GM18499 (cell line): ENCODE data around the gene STAT5A.
"Not testable (repeated sequence)": the region's sequence is repeated elsewhere in the genome, so short reads cannot be mapped to it uniquely, and the experiment has no call there.

ENCODE experiments used
- ATAC-seq: cut with Tn5 transposase; IDR thresholded peaks from one replicate; pipeline ENCODE4 v1.9.1; 2021; ENCODE audit warnings: moderate number of reproducible peaks; ENCODE audit not compliant: insufficient read depth, unreplicated experiment

STAT5A gene

DNA sequence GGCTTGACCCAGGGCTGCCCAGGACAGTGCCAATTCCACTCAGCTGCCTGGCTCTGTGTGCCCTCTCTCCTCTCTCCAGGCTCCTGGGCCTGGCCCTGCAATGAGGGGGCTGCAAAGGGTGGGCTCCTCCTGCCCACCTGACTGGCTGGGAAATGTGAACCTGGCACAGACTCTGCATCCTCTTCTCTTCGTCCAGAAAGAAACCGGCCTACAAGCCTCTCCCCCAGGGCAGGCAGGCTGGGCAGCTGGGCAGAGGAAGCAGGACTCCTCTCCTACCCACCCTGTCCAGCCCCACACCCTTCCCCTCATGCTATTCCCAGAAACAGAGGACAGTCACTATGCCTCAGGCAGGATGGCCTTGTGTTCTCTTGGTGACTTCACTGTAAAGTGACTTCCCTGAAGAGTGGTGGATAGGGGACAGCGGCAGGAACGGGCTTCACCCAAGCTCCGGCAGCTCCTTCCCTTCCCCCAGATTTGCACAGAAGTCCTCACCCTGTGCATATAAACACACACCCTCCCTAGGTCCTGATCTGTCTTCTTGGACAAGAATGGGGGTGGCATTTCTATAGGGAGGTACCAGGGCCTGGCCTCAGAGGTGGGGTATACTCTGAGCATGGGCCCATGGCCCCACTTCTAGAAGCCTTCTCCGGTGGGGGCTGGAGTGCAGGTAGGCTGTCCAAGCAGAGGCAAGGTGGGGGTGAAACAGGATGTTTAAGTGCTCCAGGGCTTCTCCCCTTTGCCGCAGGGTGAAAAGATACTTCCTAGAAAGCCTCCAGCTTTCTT is 4.9 kb upstream of the STAT5A start:
- ATAC-seq = no peak

DNA sequence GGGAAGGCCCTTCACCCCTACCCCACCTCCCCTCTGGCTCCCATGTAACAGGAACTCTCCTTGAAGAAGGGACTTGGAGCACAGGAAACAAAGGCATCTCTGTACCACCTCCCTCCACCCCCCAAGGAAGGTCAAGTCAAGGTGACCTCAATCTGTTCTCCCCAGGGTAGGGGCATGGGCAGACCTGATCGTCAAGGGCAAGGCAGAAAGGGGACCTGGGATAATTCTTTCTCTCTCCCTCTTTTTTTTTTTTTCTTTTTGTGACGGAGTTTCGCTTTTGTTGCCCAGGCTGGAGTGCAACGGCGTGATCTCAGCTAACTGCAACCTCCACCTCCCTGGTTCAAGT is 4.3 kb upstream of the STAT5A start:
- no peak for ATAC-seq

DNA sequence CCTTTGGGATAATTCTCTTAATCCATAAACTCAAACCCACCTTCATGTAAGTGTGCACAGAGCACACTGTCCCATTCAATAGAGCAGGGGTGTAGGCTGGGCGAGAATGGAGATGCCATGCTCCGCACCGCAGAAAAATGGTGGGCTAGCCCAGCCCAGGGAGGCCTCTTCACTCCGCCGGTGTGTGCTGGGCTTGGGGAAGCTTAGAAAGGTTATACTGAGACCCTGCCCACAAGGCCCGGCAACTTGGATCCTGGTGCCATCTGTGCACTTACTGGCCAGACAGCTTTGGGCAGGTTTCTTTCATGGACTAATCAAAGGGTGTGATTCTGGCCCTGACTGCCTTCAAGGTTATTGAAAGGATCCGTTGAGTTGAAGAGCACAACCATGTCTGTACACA is 3.7 kb upstream of the STAT5A start:
- ATAC-seq = no peak

DNA sequence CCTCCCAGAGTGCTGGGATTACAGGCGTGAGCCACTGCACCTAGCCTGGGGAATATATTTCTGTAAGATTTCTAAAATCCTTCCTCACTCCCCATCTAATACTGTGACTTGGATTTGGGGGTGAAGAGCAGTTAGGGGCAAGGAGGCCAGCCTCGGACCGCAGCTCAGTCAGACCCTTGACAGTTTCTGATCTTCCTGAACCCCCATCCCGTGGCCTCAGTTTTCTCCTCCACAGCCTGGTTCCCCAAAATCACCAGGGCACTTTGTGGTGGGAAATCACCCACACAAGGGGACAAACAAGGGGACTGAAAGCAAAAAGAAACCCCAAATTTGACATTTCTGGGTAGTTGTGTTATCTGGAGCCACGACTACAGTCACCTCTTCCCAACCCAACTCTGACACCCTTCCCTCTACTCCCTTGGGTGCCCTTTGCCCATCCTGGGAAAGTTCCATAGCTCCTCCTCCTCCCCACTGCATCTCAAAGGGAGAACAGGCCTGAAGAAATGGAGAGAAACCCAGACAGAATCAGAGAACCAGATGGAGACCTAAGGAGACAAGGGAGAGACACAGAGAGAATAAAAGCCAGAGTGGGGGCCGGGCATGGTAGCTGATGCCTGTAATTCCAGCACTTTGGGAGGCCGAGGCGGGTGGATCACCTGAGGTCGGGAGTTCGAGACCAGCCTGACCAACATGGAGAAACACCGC is 2.8 kb upstream of the STAT5A start:
- ATAC-seq = no peak

DNA sequence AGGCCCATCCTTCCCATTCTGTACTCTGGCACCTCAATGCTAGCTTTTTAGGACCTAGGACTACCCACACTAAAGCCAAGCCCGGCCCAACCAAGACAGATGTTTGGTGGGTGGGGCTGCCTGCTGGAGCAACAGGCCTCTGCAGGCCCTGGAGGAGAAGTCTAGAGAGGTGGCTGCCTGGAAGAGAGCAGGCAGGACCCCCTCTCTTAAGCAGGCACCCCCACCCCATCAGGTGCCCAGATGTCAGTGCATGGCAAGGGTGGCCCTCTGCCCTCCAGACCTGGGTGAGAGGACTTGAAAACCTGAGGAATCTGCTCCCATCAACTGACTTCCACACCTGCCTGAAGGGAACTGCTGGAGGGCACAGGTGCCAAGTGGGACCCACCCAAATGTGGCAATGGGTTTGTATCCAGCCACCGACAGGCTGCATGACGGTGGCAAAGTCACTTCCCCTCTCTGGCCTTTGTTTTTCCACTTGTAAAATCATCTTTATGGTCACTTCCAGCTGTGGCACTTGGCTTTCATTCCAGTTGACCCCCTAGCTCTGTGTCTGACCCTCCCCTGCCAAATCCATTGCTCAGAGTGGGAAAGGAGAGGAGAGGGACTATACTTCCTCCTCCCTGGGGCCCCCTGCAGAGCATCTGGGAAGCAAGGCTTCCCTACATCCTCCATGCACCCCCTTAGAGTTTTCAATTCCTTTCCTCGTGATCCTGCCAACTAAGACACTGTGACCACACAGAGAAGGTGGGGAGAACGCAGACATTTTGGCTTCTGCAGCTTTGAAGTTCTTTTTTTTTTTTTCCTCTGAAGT is 1.7 kb upstream of the STAT5A start:
- no peak for ATAC-seq

DNA sequence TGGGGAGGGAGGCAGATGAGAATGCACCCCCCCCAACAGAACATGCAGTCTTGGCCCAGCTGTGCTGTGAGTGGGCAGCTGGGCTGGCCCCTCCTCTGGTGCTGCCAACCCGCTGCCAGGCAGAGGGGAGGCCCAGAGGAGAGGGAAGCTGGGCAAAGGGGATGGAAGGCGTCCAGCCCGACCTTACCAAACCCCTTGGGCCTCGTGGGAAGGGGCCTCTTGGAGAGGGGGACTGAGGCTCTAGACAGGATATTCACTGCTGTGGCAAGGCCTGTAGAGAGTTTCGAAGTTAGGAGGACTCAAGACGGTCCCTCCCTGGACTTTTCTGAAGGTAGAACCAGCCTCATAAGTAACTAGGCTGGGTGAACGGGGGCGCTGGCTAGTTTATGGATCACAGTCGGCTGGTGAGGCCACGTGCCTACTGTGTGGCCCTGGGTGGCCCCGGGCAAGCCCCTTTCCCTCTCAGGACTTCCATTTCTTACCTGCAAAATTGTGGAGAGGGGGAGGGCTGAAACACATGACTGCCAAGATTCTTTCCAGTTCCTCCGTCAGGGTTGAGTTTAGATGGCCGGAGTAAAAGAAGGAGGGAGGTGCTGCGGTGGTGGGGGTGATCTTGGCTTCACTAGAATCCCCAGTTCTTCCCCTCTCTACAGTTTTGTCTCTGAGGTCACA is 857 bp upstream of the STAT5A start:
- no peak for ATAC-seq

DNA sequence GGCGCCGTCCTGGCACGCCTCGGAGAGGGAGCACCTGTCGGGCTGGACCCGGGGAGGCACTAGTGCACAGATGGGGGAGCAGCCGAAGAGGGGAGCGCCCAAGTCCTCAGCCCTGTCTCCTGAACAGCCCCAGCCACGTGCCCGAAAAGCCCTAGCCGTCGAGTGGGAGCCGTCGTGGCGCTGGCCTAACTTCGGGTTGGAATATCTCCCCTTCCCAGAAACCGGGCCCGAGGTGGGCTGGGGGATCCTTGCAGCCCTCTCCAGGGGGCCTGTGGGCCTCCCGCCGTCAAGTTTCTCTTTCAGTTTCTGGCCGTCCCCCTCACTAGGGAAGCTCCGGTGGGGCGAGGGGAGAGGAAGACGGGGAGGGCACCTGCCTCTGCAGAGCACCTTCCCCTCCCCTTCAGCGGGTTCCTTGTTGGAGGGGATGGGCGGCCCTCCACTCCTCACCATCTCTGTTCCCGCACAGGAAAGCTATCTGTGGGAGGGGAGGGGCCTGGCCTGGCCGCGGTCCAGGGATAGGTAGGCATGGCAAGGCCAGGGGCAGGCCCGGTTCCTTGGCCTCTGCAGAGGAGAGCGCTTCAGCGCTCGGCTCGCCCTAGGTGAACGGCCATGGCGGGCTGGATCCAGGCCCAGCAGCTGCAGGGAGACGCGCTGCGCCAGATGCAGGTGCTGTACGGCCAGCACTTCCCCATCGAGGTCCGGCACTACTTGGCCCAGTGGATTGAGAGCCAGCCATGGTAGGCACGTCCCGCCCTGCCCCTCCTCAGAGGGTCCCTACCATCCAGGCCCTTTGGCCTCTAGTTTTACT is 709 bp downstream of the STAT5A start:
- ATAC-seq = no peak

DNA sequence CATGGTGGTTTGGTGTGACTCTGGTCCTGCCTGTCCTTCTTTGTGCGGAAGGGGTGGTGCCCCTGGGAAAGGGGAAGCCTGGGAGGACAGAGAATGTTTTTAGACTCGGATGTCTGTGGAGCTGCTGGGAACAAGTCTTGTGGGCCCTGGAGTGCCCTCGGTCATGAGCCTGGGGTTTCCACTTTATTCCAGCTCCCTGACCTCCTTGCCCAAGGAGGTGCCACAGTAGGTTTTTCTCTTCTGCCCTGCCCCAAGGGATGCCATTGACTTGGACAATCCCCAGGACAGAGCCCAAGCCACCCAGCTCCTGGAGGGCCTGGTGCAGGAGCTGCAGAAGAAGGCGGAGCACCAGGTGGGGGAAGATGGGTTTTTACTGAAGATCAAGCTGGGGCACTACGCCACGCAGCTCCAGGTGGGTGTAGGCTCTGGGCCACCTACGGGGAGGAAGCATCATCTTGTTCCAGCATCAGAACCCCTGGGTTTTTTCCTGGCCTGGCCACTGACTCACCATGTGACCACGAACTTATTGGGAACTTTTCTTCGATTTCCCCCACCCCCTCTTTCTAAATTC is 1.4 kb downstream of the STAT5A start:
- ATAC-seq = no peak

DNA sequence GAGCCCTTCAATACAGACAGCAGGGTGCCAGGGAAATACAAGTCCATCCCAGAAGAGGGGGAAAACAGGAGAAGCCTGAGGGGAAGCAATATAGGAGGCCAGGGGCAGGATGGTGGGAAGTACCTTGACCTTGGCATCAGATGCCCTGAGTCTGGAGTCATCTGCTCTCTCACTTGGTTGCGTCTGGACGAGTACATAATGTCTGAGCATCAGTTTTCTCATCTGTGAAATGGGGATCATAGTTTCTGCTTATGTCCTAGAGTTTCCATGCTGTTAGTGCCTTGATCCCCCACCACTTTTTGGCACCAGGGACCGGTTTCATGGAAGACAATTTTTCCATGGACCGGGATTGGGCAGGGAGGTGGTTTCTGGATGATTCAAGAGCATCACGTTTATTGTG is 2.3 kb downstream of the STAT5A start:
- no peak for ATAC-seq

DNA sequence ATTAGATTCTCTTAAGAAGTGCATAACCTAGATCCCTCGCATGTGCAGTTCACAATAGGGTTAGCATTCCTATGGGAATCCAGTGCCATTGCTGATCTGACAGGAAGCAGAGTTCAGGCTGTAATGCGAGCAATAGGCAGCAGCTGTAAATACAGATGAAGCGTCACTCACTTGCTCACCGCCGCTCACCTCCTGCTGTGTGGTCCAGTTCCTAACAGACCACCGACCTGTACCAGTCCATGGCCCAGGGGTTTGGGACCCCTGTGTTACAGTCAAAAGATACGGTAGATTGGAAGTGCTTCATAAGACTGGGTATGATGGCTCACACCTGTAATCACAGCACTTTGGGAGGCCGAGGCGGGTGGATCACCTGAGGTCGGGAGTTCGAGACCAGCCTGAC is 2.8 kb downstream of the STAT5A start:
- no peak for ATAC-seq

DNA sequence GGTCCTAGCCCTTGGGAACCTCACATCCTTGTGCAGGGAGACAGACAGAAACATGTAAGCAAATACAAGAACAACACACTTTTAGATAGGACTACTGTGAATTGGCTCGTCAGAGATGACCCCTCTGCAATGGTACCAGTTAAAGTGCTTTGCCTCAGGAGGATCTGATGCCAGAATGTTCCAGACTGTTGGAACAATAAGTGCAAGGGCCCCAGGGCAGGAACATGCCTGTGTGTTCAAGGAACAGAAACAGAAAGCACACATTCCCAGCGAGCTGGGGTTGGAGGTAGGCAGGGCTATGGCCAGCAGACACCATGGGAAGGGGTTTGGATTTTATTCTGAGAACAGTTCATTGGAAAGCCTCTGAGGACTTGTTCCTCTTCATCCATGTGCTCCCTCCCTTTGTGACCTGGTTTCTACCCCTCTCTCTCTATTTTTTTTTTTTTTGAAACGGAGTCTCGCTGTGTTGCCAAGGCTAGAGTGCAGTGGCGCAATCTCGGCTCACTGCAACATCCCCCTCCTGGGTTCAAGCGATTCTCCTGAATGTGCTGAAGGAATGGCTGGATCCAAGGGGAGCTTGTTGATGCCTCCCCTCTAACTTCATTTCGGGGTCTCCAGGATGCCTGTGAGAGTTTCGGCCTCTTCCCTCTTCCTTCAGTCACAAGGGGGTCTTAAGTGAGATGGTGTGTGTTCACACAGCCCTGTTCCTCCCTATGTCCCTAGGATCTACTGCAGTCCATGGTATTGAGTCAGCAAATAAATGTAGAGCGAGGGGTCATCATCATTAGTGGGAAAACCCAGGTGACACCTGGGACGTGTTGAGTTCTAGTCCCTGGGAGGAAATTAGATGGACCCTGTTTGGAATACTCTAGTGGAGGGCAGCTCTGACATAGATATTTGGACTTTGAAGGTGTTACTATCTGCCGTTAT is 6.4 kb downstream of the STAT5A start:
- ATAC-seq = no peak

DNA sequence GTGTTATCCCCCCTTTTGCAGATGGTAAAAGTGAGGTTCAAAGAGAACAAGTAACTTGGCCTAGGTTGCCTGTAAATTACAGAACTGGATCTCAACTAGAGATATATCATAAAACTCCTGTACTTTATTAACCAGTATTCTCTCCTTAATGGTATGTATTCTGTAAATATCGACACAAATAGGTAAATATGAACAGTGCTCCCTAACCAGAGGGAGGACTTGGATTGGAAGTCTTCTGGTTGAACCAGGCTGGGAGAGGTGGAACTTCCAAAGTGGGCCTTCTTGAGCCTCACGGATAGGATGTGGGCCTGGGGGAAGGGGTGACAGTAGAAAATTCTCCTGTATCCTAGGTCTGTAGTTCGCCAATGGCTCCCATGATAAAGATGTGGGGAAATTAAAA is 7.7 kb downstream of the STAT5A start:
- no peak for ATAC-seq

DNA sequence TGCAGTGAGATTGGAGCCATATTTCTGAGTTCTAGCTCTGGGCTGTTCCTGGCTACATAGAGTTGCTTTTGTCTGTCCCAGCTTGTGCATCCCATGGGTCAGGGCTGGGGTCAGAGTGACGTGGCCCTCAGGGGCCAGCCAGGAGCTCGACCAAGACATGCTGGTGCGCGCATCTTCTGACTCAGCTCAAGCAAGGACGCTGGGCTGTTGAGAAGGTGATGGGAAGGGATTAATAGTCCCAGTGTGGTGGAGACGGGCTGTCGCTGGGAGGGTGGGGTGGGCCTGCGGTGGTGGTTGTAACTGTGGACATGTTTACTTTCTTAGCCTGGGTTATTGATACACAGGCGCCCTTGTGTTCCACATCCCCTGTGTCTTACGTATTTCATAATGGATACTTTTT is 9.5 kb downstream of the STAT5A start:
- not testable (repeated sequence) for ATAC-seq

DNA sequence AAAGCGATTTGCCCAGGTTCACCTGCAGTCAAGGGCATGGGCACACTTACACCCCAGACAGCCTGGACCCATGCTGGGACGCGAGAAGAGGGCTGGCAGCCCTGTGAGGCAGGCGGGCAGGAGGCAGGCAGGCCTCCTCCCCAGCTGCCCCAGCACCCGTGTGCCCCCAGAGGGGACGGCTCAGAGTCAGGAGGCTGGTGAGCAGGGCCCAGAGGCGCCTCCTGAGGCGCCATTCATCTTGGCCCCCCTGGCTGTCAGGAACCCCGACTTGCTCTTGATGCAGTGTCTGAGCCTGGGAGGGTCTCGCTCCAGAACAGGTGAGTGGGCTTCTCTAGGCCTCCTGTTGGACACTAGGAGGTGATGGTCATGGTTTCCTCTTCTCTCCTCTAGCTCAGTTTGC is 11.1 kb downstream of the STAT5A start:
- ATAC-seq = not testable (repeated sequence)

DNA sequence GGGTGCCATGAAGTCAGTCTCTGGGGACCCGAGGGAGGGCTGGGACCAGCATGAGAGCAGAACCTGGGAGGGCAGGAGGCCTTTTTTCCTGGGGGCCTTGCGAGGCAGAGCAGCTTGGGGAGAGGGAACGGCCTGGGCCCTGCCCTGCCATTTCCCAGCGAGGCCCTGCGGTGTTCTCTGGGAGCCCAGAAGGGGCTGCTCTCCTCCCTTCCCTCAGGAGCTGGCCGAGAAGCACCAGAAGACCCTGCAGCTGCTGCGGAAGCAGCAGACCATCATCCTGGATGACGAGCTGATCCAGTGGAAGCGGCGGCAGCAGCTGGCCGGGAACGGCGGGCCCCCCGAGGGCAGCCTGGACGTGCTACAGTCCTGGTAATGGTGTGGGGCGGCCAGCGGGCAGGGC is 11.6 kb downstream of the STAT5A start:
- ATAC-seq = not testable (repeated sequence)

DNA sequence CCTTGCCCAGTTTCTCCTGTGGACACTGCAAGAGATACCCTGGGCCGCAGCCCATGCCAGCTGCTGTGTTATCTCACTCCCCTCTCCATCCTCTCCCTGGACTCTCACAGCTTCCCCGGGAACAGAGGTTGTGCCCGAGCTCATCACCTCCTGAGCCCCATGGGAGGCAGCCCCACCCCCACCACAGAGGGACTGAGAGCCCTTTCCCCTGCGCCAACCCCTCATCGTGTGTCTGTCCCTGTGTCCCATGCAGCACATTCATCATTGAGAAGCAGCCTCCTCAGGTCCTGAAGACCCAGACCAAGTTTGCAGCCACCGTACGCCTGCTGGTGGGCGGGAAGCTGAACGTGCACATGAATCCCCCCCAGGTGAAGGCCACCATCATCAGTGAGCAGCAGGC is 12.7 kb downstream of the STAT5A start:
- ATAC-seq = no peak

DNA sequence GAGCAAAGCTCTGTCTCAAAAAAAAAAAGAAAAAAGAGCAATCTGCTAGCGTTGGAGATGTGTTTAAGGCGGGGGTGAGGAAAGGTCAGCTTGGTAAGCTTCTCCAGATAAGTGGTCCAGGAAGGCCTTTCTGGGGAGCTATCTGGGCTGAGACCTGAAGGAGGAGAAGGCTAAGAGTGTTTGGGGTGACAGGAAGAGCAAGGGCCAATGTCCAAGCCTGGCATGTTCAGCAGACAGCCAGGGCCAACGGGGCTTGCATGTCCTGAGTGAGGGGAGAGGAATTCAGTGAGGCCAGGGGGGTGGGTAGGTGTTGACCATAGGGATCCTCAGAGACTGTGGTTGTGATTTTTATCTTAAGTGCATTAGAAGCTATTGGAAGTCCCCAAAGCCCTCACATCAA is 15.4 kb downstream of the STAT5A start:
- no peak for ATAC-seq

DNA sequence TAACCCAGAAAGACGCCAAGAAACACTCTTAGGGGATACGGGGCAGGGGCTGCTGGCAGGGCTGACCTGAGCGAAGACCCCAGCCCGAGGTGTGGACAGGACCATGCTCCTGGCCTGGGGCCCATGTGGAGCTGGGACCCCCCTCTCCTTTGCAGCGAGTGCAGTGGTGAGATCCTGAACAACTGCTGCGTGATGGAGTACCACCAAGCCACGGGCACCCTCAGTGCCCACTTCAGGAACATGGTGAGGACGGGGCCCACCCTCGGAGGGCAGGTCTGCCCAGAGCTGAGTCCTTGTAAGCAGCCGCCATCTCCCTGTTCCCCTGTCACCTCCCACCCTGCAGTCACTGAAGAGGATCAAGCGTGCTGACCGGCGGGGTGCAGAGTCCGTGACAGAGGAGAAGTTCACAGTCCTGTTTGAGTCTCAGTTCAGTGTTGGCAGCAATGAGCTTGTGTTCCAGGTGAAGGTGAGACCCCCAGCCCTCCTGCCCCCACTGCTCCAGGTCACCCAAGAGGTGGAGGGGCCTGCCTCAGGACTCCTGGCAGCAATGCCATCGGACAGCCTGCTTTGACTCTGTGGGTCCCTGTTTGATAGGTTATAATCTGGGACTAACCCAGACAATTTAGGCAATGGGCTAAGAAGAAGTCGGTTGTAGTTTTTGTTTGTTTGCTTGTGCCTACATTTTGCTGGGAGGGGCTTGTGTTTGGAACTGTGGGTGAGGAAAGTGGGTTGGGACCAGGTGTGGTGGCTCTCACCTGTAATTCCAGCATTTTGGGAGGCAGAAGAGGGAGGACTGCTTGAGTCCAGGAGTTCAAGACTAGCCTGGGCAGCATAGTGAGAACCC is 16.1 kb downstream of the STAT5A start:
- ATAC-seq = no peak
